ENCODE results near the gene SIT1. TPM values are rescaled to one million over a fixed set of nuclear protein-coding genes. Genes with fewer than 3 reads are reported as not detected.
A peak's percentile ranks its signal among the peaks of the same experiment; 100 is the strongest.

The SIT1 gene
- total RNA-seq, 4 donors from 2014 or later: 0.74 to 5.2 (median 1.1) TPM

GRCh38 chr9:35660966-35661415 is 10.3 kb upstream of the SIT1 start:
- no peak for ATAC-seq (ENCODE audit: low FRiP score)
- no peak for DNase-seq (ENCODE audit: low spot score)
- TF ChIP-seq, protein P1, sequence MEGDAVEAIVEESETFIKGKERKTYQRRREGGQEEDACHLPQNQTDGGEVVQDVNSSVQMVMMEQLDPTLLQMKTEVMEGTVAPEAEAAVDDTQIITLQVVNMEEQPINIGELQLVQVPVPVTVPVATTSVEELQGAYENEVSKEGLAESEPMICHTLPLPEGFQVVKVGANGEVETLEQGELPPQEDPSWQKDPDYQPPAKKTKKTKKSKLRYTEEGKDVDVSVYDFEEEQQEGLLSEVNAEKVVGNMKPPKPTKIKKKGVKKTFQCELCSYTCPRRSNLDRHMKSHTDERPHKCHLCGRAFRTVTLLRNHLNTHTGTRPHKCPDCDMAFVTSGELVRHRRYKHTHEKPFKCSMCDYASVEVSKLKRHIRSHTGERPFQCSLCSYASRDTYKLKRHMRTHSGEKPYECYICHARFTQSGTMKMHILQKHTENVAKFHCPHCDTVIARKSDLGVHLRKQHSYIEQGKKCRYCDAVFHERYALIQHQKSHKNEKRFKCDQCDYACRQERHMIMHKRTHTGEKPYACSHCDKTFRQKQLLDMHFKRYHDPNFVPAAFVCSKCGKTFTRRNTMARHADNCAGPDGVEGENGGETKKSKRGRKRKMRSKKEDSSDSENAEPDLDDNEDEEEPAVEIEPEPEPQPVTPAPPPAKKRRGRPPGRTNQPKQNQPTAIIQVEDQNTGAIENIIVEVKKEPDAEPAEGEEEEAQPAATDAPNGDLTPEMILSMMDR (IDR thresholded peaks at IDR 0.05): no peak

GRCh38 chr9:35659340-35659739 is 8.6 kb upstream of the SIT1 start:
- TF ChIP-seq, protein P1 (IDR thresholded peaks at IDR 0.05): no peak
- no peak for ATAC-seq (ENCODE audit: low FRiP score)
- DNase-seq (ENCODE audit: low spot score): no peak

DNA sequence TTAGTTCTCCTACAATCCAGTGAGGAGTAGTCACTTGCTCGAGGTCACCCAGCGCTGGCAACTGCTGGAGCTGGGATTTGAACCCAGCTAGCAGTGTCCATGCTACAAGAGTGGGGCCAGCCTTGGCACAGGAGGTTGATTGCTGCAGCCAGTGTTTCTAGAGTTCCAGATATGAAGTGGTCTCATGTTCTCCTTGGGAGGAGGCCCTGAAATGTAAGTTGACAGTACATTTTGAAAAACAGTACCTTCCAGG is 8.2 kb upstream of the SIT1 start:
- ATAC-seq (ENCODE audit: low FRiP score) (no peak), DNase-seq (ENCODE audit: low spot score) (no peak)
- TF ChIP-seq, protein P1 (IDR thresholded peaks at IDR 0.05): no peak

GRCh38 chr9:35658137-35658967 is 7.6 kb upstream of the SIT1 start, which contains the start of gene CCDC107:
Gene CCDC107, plus strand, starts transcription at chr9:35658292. Its CDS starts 88 bp downstream, at chr9:35658380.
- TF ChIP-seq, protein P1 (IDR thresholded peaks at IDR 0.05): no peak
- DNase-seq (ENCODE audit: low spot score) (no peak), ATAC-seq (ENCODE audit: low FRiP score) (peak; percentile 92)

DNA sequence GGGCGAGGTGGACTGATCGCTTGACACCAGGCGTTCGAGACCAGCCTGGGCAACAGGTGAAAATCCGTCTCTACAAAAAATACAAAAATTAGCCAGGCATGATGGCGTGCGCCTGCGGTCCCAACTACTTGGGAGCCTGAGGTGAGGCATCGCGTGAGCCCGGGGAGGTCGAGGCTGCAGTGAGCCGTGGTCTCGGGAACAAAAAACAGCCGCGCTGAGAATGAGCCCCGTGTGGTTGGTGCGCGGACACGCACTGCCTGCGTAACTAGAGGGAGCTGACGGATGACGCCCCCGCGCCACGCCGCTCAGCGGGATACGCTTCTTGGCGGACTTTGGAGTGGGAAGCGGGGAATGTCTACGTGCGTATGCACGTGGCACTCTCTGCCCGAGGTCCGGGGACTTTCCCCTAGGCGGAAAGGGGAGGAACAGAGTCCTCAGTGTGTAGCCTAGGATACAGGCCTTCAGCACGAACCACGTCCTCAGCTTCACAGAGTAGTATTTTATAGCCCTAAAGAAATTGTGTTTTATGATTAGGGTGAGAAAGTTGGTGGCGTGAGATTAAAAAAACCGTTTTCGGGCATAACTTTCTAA is 6.9 kb upstream of the SIT1 start, which contains the start of gene RMRP:
Gene RMRP, minus strand, starts transcription at position 474 of the 591 bp plus-strand sequence.
- DNase-seq (ENCODE audit: low spot score) (peak; percentile 91), ATAC-seq (ENCODE audit: low FRiP score) (peak; percentile 98)
- TF ChIP-seq, protein P1 (IDR thresholded peaks at IDR 0.05): peak in 1 of 3 donors; percentile 35

- TF ChIP-seq, protein P1 (IDR thresholded peaks at IDR 0.05): no peak
- ATAC-seq (ENCODE audit: low FRiP score): peak; percentile 12
- DNase-seq (ENCODE audit: low spot score): no peak
Measured at GRCh38 chr9:35656831-35657545, 6.3 kb upstream of the SIT1 start.

All from omental fat pad (tissue), 4 donors.